GM19193 (cell line): ENCODE results near the gene EPC2.

Source experiments
- POLR2A ChIP-seq: IDR thresholded peaks from 4 replicates; pipeline ENCODE4 v1.6.1; 2011; ENCODE audit not compliant: insufficient read depth, insufficient read length; ENCODE audit errors: extremely low read depth

The EPC2 gene

DNA sequence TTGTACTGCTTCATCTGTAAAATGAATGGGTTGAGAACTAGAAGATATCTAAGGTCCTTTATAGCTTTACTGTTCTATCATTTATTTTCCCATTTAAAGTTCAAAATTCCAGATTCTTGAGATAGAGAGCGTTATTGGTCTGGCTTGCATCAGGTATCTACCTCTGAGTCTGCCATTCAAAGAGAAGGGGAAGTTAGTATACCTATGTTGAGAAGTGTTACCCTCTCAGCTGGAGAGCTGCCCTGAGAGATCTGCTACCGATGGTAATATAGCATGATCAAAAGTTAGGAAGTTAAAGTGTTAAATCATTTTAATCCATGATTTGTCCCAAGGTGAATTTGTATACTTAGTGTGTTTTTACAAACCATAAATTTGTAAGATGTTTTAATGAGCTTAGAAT lies 7.4 kb downstream of the EPC2 start:
- no peak for TF ChIP-seq POLR2A

GRCh38 chr2:148653437-148653836 lies 8.9 kb downstream of the EPC2 start:
- no peak for TF ChIP-seq POLR2A

- TF ChIP-seq POLR2A = no peak
These were observed 9.9 kb downstream of the EPC2 start for GRCh38 chr2:148654435-148654834.

GRCh38 chr2:148656516-148656915 lies 12.0 kb downstream of the EPC2 start:
- no peak for TF ChIP-seq POLR2A

GRCh38 chr2:148658807-148659722 lies 14.5 kb downstream of the EPC2 start:
- no peak for TF ChIP-seq POLR2A

DNA sequence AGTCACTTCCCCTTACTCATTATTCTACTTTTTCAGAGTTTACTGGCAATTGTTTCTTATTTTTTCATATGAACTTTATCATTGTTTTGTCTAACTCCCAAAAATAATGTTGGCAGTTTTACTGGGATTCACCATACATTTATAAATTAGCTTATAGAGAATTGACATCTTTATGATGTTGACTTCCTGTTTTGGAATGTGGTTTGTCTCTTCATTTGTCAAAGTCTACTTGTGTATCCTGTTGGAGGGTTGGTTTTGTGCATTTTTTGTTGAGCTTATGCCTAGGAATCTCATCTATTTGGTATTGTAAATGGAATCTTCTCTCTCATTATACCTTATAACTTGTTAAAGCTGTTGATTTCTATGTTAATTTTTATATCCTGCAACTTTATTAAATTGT lies 16.4 kb downstream of the EPC2 start:
- TF ChIP-seq POLR2A = no peak

DNA sequence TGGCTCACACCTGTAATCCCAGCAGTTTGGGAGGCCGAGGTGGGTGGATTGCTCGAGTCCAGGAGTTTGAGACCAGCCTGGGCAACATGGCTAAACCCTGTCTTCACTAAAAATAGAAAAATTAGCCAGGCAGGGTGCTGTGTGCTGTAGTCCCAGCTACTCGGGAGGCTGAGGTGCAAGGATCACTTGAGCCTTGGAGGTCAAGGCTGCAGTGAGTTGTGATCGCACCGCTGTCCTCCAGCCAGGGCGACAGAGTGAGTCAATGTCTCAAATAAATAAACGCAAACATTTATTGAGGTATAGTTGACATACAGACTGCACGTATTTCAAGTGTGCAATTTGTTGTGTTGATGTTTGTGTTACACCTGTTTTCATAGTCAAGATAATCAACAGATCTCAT lies 19.7 kb downstream of the EPC2 start:
- no peak for TF ChIP-seq POLR2A

GRCh38 chr2:148666555-148666954 lies 22.0 kb downstream of the EPC2 start:
- no peak for TF ChIP-seq POLR2A

DNA sequence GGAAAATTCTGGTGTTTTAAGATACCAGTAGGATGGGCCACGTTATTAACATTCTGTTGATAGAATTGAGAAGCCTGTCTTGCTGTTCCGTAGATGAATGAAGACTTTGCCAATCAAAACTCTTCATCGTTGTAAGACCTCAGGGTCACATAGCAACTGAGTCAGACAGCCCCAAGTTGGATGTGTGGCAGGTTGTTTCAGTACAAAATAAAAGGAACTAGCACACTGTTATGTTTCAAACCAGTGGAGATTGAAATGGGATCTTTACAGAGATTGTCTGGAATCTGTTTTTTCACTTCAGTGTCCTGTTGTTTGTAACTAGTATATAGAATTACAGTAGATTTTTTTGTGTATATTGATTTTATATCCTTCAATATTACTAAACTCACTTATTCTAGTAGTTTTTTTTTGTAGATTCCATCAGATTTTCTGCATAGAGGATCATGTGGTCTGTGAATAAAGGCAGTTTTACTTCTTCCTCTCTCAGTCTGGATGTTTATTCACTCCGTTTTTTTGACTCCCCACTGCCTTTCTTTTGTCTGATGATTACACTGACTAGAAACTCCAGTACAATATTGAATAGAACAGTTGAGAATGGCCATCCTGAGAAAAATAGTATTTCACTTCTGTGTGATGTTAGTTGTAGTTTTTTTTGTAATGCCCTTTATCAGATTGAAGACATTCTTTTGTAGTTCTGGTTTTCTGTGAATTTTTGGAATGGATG lies 22.7 kb downstream of the EPC2 start:
- no peak for TF ChIP-seq POLR2A

DNA sequence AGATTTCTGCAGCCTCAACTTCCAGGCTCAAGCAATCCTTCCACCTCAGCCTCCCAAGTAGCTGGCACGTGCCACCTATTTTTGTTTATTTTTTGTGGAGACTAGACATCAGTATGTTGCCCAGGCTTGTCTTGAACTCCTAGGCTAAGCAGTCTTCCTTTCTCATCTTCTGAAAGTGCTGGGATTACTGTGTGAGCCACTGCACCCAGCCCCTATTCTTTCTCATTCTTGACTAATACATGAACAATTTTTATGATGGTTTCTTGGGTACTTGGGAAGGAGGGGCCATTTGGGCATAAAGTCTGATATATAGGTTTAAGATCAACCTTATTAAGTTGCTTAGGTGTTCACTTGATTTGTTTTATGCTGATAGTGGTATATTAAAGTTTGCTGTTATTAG lies 26.2 kb downstream of the EPC2 start:
- no peak for TF ChIP-seq POLR2A

- no peak for TF ChIP-seq POLR2A
These were observed 29.8 kb downstream of the EPC2 start for GRCh38 chr2:148674063-148675020.

DNA sequence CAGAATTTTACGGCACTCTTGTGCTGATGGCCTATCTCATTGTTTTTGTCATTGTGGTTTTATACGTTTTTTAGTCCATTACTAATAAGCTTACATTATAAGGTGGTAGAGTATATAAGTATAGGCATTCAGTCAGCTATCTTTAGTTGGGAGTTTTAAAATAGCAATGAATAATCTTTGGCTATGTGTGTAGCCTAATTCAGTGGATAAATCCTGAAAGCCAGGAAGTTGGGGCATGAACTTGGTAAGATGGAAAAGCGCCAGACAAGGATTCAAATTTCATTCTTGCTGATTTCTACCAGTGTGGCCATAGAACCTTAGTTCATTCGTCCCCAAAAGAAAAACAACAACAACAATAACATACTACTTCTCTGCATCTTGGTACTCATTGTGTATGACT lies 31.2 kb downstream of the EPC2 start:
- no peak for TF ChIP-seq POLR2A

DNA sequence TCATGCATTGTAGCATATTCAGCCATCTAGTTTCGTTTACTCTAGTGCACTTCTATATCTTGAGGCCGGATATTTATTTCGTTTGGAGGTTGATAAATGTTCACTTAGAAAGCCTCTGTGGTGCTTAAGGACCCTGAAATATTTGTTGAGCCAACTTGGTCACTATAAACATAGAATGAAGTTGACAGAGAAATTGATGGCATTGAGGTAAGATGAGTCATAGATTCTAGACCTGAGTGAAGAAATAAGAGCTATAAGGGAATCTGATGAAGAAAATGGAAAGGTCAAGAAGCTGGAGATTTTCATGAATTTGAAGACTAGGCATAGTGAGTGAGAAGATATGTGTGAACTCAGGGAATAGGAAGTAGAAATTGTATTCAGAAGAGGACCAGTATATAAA lies 35.9 kb downstream of the EPC2 start:
- TF ChIP-seq POLR2A = no peak

- TF ChIP-seq POLR2A = no peak
These were observed 36.9 kb downstream of the EPC2 start for GRCh38 chr2:148681443-148681842.

GRCh38 chr2:148684507-148684906 lies 40.0 kb downstream of the EPC2 start:
- no peak for TF ChIP-seq POLR2A
